Measurements from ENCODE around the gene RAP1B. TPM values are rescaled to one million over a fixed set of nuclear protein-coding genes. Genes with fewer than 3 reads are reported as not detected.

Gene RAP1B
- total and polyA plus RNA-seq, 4 experiments from 2014 or later, result 193 to 542 (median 314) TPM

DNA sequence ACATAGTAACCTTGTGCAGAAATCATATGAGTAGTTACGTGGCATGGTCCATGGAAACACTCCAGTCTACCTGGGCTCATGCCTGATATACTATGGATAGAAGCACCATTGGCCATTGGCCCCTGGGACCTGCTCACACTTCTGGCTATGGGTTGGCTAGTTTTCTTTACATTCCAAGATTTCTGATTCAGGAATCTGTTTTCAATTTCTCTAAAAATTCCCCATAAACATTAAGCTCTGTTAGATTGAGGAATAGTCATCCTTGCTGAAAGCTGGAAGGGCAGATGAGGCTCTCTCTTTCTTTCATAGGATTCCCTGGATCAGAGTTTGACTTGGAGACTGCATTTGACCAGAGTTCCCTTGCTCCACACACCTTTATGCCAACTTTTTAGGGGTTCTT lies 37.3 kb upstream of the RAP1B start:
- Mint-ChIP-seq H3K36me3 (no peaks in the 10 kb centered on the region), H3K9me3 (no peaks in the 10 kb centered on the region), H3K27ac (no peak overlapping the region), H3K4me3 (no peak overlapping the region), H3K27me3 (no peaks in the 10 kb centered on the region), H3K4me1 (peaks cover 9 to 29% (median 13%) of the 10 kb centered on the region in 4 donors)
- H3K36me3 ChIP-seq (ENCODE audit: insufficient read depth, low read length), result no peaks in the 10 kb centered on the region
- POLR2A ChIA-PET (ENCODE audit: partially characterized antibody), result interaction anchor here (1.4 kb wide), 1 partner anchor 37 kb away, joined by 3 read pairs; the partner anchor contains the start of gene RAP1B
- H3K9me3 ChIP-seq (ENCODE audit: control insufficient read depth in 1 of 2, low read length in 2 of 2), result no peaks in the 10 kb centered on the region
- CTCF ChIA-PET (ENCODE audit: partially characterized antibody), result interaction anchor here (1.0 kb wide), 1 partner anchor 18 kb away, joined by 3 read pairs; no protein-coding TSS in a partner anchor
- DNase-seq, result no peak
- peaks cover 10% of the 10 kb centered on the region for H3K4me1 ChIP-seq (ENCODE audit: insufficient read depth, low read length)
- H3K27me3 ChIP-seq (ENCODE audit: insufficient read depth, low read length), result no peaks in the 10 kb centered on the region
- no peak overlapping the region for H3K27ac ChIP-seq (ENCODE audit: low read depth, low read length)
- no peak overlapping the region for H3K4me3 ChIP-seq (ENCODE audit: low read length in 2 of 2)
- intact Hi-C loops (cut with micrococcal nuclease), result no loop called here

- Mint-ChIP-seq H3K9me3 (no peaks in the 10 kb centered on the region), H3K4me1 (peaks cover 10 to 25% (median 19%) of the 10 kb centered on the region in 4 donors), H3K36me3 (no peaks in the 10 kb centered on the region), H3K27ac (peak overlapping the region in 3 of 7 donors; percentile 22 to 47 (median 35)), H3K4me3 (peak overlapping the region in 4 of 8 donors; percentile 9 to 32 (median 18)), H3K27me3 (no peaks in the 10 kb centered on the region)
- Histone ChIP-seq H3K27ac (ENCODE audit: low read depth, low read length) (no peak overlapping the region), H3K36me3 (ENCODE audit: insufficient read depth, low read length) (no peaks in the 10 kb centered on the region), H3K27me3 (ENCODE audit: insufficient read depth, low read length) (no peaks in the 10 kb centered on the region), H3K4me3 (ENCODE audit: low read length in 2 of 2) (no peak overlapping the region), H3K4me1 (ENCODE audit: insufficient read depth, low read length) (peaks cover 18% of the 10 kb centered on the region), H3K9me3 (ENCODE audit: control insufficient read depth in 1 of 2, low read length in 2 of 2) (no peaks in the 10 kb centered on the region)
- DNase-seq, result no peak
- intact Hi-C loops (cut with micrococcal nuclease), result no loop called here
- ChIA-PET CTCF (ENCODE audit: partially characterized antibody) (interaction anchor here (1.4 kb wide), 2 partner anchors 12 to 35 kb away, joined by 3 to 4 read pairs; no protein-coding TSS in a partner anchor), POLR2A (ENCODE audit: partially characterized antibody) (interaction anchor here (1.4 to 1.5 kb wide), 3 partner anchors 11 to 14 kb away, joined by 3 to 4 read pairs (median 4); no protein-coding TSS in a partner anchor)
Measured at GRCh38 chr12:68577949-68578348, 32.8 kb upstream of the RAP1B start.

DNA sequence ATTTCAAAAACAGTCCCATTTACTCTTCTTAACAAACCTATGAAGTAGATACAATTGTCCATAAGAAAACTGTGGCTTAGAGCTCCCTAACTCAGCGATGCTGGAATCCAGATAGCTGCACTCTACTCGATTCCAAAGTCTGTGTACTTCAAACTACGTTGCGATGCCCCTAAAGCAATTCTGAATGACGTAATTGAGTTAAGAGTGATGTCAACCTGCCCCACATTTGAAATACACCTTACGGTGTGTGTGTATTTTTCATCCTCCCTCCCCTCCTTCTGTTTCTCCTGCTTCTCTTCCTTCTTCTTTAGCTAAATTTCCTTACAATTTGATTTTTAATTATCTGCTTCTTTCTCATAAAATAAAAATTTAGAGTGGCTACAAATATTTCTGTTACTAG lies 31.9 kb upstream of the RAP1B start:
- Histone ChIP-seq H3K4me1 (ENCODE audit: insufficient read depth, low read length) (peaks cover 18% of the 10 kb centered on the region), H3K27ac (ENCODE audit: low read depth, low read length) (no peak overlapping the region), H3K4me3 (ENCODE audit: low read length in 2 of 2) (no peak overlapping the region), H3K27me3 (ENCODE audit: insufficient read depth, low read length) (no peaks in the 10 kb centered on the region), H3K9me3 (ENCODE audit: control insufficient read depth in 1 of 2, low read length in 2 of 2) (no peaks in the 10 kb centered on the region), H3K36me3 (ENCODE audit: insufficient read depth, low read length) (no peaks in the 10 kb centered on the region)
- Mint-ChIP-seq H3K27me3 (no peaks in the 10 kb centered on the region), H3K4me3 (no peak overlapping the region), H3K4me1 (peaks cover 10 to 25% (median 19%) of the 10 kb centered on the region in 4 donors), H3K9me3 (no peaks in the 10 kb centered on the region), H3K27ac (no peak overlapping the region), H3K36me3 (no peaks in the 10 kb centered on the region)
- CTCF ChIA-PET (ENCODE audit: partially characterized antibody), result interaction anchor here (1.4 kb wide), 3 partner anchors 13 to 34 kb away, joined by 3 to 4 read pairs (median 3); no protein-coding TSS in a partner anchor
- POLR2A ChIA-PET (ENCODE audit: partially characterized antibody), result interaction anchor here (0.8 to 1.5 kb wide), 4 partner anchors 9 to 13 kb away, joined by 3 to 5 read pairs (median 4); no protein-coding TSS in a partner anchor
- no peak for DNase-seq
- intact Hi-C loops (cut with micrococcal nuclease), result no loop called here

DNA sequence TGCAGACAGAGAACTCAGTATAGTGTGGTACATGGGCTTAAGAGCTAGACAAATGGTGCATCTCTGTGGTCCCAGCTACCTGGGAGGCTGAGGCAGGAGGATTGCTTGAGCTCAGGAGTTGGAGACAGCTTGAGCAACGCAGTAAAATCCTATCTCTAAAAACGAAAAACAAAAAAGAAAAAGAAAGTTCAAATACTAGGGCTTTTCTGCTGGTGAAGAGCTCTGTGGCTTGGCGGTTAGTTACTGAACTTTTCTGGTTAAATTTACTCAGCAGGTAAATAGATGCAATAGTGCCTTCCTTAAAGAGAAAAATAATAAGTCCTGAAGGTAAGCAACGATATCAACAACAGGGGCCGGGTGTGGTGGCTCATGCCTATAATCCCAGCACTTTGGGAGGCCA lies 31.4 kb upstream of the RAP1B start:
- POLR2A ChIA-PET (ENCODE audit: partially characterized antibody), result interaction anchor here (0.8 to 1.5 kb wide), 2 partner anchors 8 to 13 kb away, joined by 4 to 5 read pairs; no protein-coding TSS in a partner anchor
- Histone ChIP-seq H3K27ac (ENCODE audit: low read depth, low read length) (no peak overlapping the region), H3K4me1 (ENCODE audit: insufficient read depth, low read length) (peaks cover 18% of the 10 kb centered on the region), H3K36me3 (ENCODE audit: insufficient read depth, low read length) (no peaks in the 10 kb centered on the region), H3K9me3 (ENCODE audit: control insufficient read depth in 1 of 2, low read length in 2 of 2) (no peaks in the 10 kb centered on the region), H3K27me3 (ENCODE audit: insufficient read depth, low read length) (no peaks in the 10 kb centered on the region), H3K4me3 (ENCODE audit: low read length in 2 of 2) (no peak overlapping the region)
- peaks cover 10 to 25% (median 19%) of the 10 kb centered on the region in 4 donors for H3K4me1 Mint-ChIP-seq
- H3K36me3 Mint-ChIP-seq, result no peaks in the 10 kb centered on the region
- CTCF ChIA-PET (ENCODE audit: partially characterized antibody), result interaction anchor here (1.4 kb wide), 1 partner anchor 16 kb away, joined by 3 read pairs; no protein-coding TSS in a partner anchor
- H3K9me3 Mint-ChIP-seq, result no peaks in the 10 kb centered on the region
- intact Hi-C loops (cut with micrococcal nuclease), result no loop called here
- DNase-seq, result no peak
- H3K4me3 Mint-ChIP-seq, result peak overlapping the region in 2 of 8 donors; percentile 31 to 54
- no peaks in the 10 kb centered on the region for H3K27me3 Mint-ChIP-seq
- H3K27ac Mint-ChIP-seq, result peak overlapping the region in 2 of 7 donors; percentile 22 to 51

GRCh38 chr12:68580911-68581310 lies 29.8 kb upstream of the RAP1B start:
- no peak overlapping the region for H3K4me3 ChIP-seq (ENCODE audit: low read length in 2 of 2)
- CTCF ChIA-PET (ENCODE audit: partially characterized antibody), result interaction anchor here (1.6 kb wide), 1 partner anchor 32 kb away, joined by 3 read pairs; no protein-coding TSS in a partner anchor
- no peak overlapping the region for H3K4me3 Mint-ChIP-seq
- POLR2A ChIA-PET (ENCODE audit: partially characterized antibody), result interaction anchor here (1.0 to 1.4 kb wide), 2 partner anchors 17 to 29 kb away, joined by 3 read pairs; partner anchors contain the start of gene RAP1B
- no peaks in the 10 kb centered on the region for H3K27me3 Mint-ChIP-seq
- peaks cover 18% of the 10 kb centered on the region for H3K4me1 ChIP-seq (ENCODE audit: insufficient read depth, low read length)
- DNase-seq, result no peak
- no peaks in the 10 kb centered on the region for H3K9me3 Mint-ChIP-seq
- H3K36me3 ChIP-seq (ENCODE audit: insufficient read depth, low read length), result no peaks in the 10 kb centered on the region
- no peaks in the 10 kb centered on the region for H3K27me3 ChIP-seq (ENCODE audit: insufficient read depth, low read length)
- no peaks in the 10 kb centered on the region for H3K9me3 ChIP-seq (ENCODE audit: control insufficient read depth in 1 of 2, low read length in 2 of 2)
- peaks cover 13 to 25% (median 19%) of the 10 kb centered on the region in 4 donors for H3K4me1 Mint-ChIP-seq
- H3K27ac Mint-ChIP-seq, result no peak overlapping the region
- no peaks in the 10 kb centered on the region for H3K36me3 Mint-ChIP-seq
- intact Hi-C loops (cut with micrococcal nuclease), result no loop called here
- H3K27ac ChIP-seq (ENCODE audit: low read depth, low read length), result no peak overlapping the region

GRCh38 chr12:68581926-68582325 lies 28.8 kb upstream of the RAP1B start:
- no peaks in the 10 kb centered on the region for H3K9me3 ChIP-seq (ENCODE audit: control insufficient read depth in 1 of 2, low read length in 2 of 2)
- H3K4me1 ChIP-seq (ENCODE audit: insufficient read depth, low read length), result peaks cover 18% of the 10 kb centered on the region
- no peaks in the 10 kb centered on the region for H3K9me3 Mint-ChIP-seq
- no peak overlapping the region for H3K27ac ChIP-seq (ENCODE audit: low read depth, low read length)
- no peaks in the 10 kb centered on the region for H3K36me3 Mint-ChIP-seq
- CTCF ChIA-PET (ENCODE audit: partially characterized antibody), result no interaction called here
- peaks cover 13 to 26% (median 20%) of the 10 kb centered on the region in 4 donors for H3K4me1 Mint-ChIP-seq
- no peaks in the 10 kb centered on the region for H3K27me3 Mint-ChIP-seq
- DNase-seq, result no peak
- H3K27me3 ChIP-seq (ENCODE audit: insufficient read depth, low read length), result no peaks in the 10 kb centered on the region
- no peak overlapping the region for H3K4me3 Mint-ChIP-seq
- POLR2A ChIA-PET (ENCODE audit: partially characterized antibody), result no interaction called here
- H3K4me3 ChIP-seq (ENCODE audit: low read length in 2 of 2), result no peak overlapping the region
- H3K27ac Mint-ChIP-seq, result no peak overlapping the region
- H3K36me3 ChIP-seq (ENCODE audit: insufficient read depth, low read length), result no peaks in the 10 kb centered on the region
- intact Hi-C loops (cut with micrococcal nuclease), result no loop called here

- intact Hi-C loops (cut with micrococcal nuclease), result no loop called here
- Histone ChIP-seq H3K9me3 (ENCODE audit: control insufficient read depth in 1 of 2, low read length in 2 of 2) (peaks cover 4 to 12% of the 10 kb centered on the region in 2 donors), H3K4me3 (ENCODE audit: low read length in 2 of 2) (no peak overlapping the region), H3K27ac (ENCODE audit: low read depth, low read length) (no peak overlapping the region), H3K36me3 (ENCODE audit: insufficient read depth, low read length) (no peaks in the 10 kb centered on the region), H3K4me1 (ENCODE audit: insufficient read depth, low read length) (peaks cover 22% of the 10 kb centered on the region), H3K27me3 (ENCODE audit: insufficient read depth, low read length) (no peaks in the 10 kb centered on the region)
- peak overlapping the region in 1 of 7 donors; percentile 23 for H3K27ac Mint-ChIP-seq
- no peaks in the 10 kb centered on the region for H3K27me3 Mint-ChIP-seq
- H3K36me3 Mint-ChIP-seq, result peaks cover 3 to 6% of the 10 kb centered on the region in 2 donors
- POLR2A ChIA-PET (ENCODE audit: partially characterized antibody), result interaction anchor here (5.5 kb wide), 1 partner anchor 25 kb away, joined by 35 read pairs; the partner anchor contains the start of gene RAP1B
- DNase-seq, result no peak
- peaks cover 14 to 28% (median 22%) of the 10 kb centered on the region in 4 donors for H3K4me1 Mint-ChIP-seq
- no peak overlapping the region for H3K4me3 Mint-ChIP-seq
- CTCF ChIA-PET (ENCODE audit: partially characterized antibody), result interaction anchor here (1.3 kb wide), 1 partner anchor 11 kb away, joined by 5 read pairs; no protein-coding TSS in a partner anchor
- peaks cover 0 to 14% (median 9%) of the 10 kb centered on the region in 8 donors for H3K9me3 Mint-ChIP-seq
Measured at GRCh38 chr12:68585966-68586365, 24.7 kb upstream of the RAP1B start.
